Measurements from ENCODE around the gene CDK2. TPM values are rescaled to one million over a fixed set of nuclear protein-coding genes. Genes with fewer than 3 reads are reported as not detected.

The CDK2 gene
- total RNA-seq, 2 donors from 2014 or later: 8.8 to 12.5 TPM

GRCh38 chr12:56004211-56004610 lies 37.6 kb downstream of the CDK2 start:
- no peaks in the 10 kb centered on the region for H3K27me3 ChIP-seq
- no peak for DNase-seq
- H3K27ac ChIP-seq: no peak overlapping the region
- no peak for ATAC-seq
- H3K4me1 ChIP-seq: peaks cover 18% of the 10 kb centered on the region
- no peaks in the 10 kb centered on the region for H3K9me3 ChIP-seq
- WGBS, 2 donors: 92% methylated on average over 7 of the region's 10 CpGs; no CpG with 5 or more reads in 1 of the 2 donors
- peaks cover 0 to 2% of the 10 kb centered on the region in 2 donors for H3K36me3 ChIP-seq (replicated peaks in 1 of 2; ENCODE audit: insufficient read depth in 1 of 2, low read depth in 2 of 2)
- no peak overlapping the region for H3K4me3 ChIP-seq
- TF ChIP-seq POLR2A (IDR thresholded peaks at IDR 0.05) (no peak), CTCF (IDR thresholded peaks at IDR 0.05) (no peak)
- intact Hi-C loops (cut with DNase I): no loop called here

- 1 to 2% methylated on average over 19 to 42 of the region's 44 CpGs for WGBS, 2 donors
- Histone ChIP-seq H3K4me1 (peaks cover 7% of the 10 kb centered on the region), H3K9me3 (no peaks in the 10 kb centered on the region), H3K4me3 (peak overlapping the region; percentile 92 to 99), H3K27me3 (no peaks in the 10 kb centered on the region), H3K36me3 (replicated peaks in 1 of 2; ENCODE audit: insufficient read depth in 1 of 2, low read depth in 2 of 2) (peaks cover 0 to 2% of the 10 kb centered on the region in 2 donors), H3K27ac (peak overlapping the region; percentile 84 to 93 (median 88))
- ATAC-seq (peak; percentile 76), DNase-seq (peak; percentile 61 to 83 (median 70))
- TF ChIP-seq POLR2A (IDR thresholded peaks at IDR 0.05) (peak in 1 of 3 donors; percentile 13), CTCF (IDR thresholded peaks at IDR 0.05) (no peak)
- intact Hi-C loops (cut with DNase I): no loop called here
Measured at GRCh38 chr12:56007564-56008559, 41.2 kb downstream of the CDK2 start.

- Histone ChIP-seq H3K36me3 (replicated peaks in 1 of 2; ENCODE audit: insufficient read depth in 1 of 2, low read depth in 2 of 2) (no peaks in the 10 kb centered on the region), H3K27ac (no peak overlapping the region), H3K4me1 (peaks cover 7% of the 10 kb centered on the region), H3K9me3 (no peaks in the 10 kb centered on the region), H3K27me3 (no peaks in the 10 kb centered on the region), H3K4me3 (no peak overlapping the region)
- intact Hi-C loops (cut with DNase I): no loop called here
- no peak for TF ChIP-seq POLR2A (IDR thresholded peaks at IDR 0.05)
- TF ChIP-seq CTCF (IDR thresholded peaks at IDR 0.05): no peak
- WGBS, 2 donors: 46 to 60% methylated on average over 2 of the region's 2 CpGs
- DNase-seq (no peak), ATAC-seq (no peak)
Measured at GRCh38 chr12:56010111-56010570, 43.5 kb downstream of the CDK2 start.

- H3K27me3 ChIP-seq: no peaks in the 10 kb centered on the region
- DNase-seq (no peak), ATAC-seq (no peak)
- 92 to 93% methylated on average over 2 of the region's 2 CpGs for WGBS, 2 donors
- H3K4me3 ChIP-seq: no peak overlapping the region
- intact Hi-C loops (cut with DNase I): no loop called here
- no peaks in the 10 kb centered on the region for H3K9me3 ChIP-seq
- H3K27ac ChIP-seq: no peak overlapping the region
- H3K36me3 ChIP-seq (replicated peaks in 1 of 2; ENCODE audit: insufficient read depth in 1 of 2, low read depth in 2 of 2): no peaks in the 10 kb centered on the region
- H3K4me1 ChIP-seq: peaks cover 7% of the 10 kb centered on the region
- TF ChIP-seq POLR2A (IDR thresholded peaks at IDR 0.05) (no peak), CTCF (IDR thresholded peaks at IDR 0.05) (no peak)
Measured at GRCh38 chr12:56011509-56012090, 45.0 kb downstream of the CDK2 start.
